ENCODE data around the gene HOXA11. TPM values are rescaled to one million over a fixed set of nuclear protein-coding genes. Genes with fewer than 3 reads are reported as not detected.

The HOXA11 gene
- total RNA-seq, 1 donor from 2014 or later = 6.3 TPM

- no peak for DNase-seq (ENCODE audit: low spot score)
These were observed 25.5 kb downstream of the HOXA11 start for GRCh38 chr7:27159266-27160144.

GRCh38 chr7:27158436-27159265 is 26.4 kb downstream of the HOXA11 start:
- DNase-seq (ENCODE audit: low spot score) = no peak

- DNase-seq (ENCODE audit: low spot score) = no peak
These were observed 27.2 kb downstream of the HOXA11 start for GRCh38 chr7:27157702-27158431.

GRCh38 chr7:27156916-27157701 is 27.9 kb downstream of the HOXA11 start:
- peak; percentile 17 for DNase-seq (ENCODE audit: low spot score)

- peak; percentile 85 for DNase-seq (ENCODE audit: low spot score)
These were observed 28.5 kb downstream of the HOXA11 start, which contains the start of gene HOXA7 for GRCh38 chr7:27156508-27156898. Gene HOXA7, minus strand, starts transcription at chr7:27156675. Its CDS starts 130 bp downstream, at chr7:27156545.

- DNase-seq (ENCODE audit: low spot score) = no peak
These were observed 29.1 kb downstream of the HOXA11 start for GRCh38 chr7:27155816-27156507.

- DNase-seq (ENCODE audit: low spot score) = peak; percentile 48
These were observed 29.9 kb downstream of the HOXA11 start for GRCh38 chr7:27154901-27155815.

GRCh38 chr7:27154369-27154768 is 30.7 kb downstream of the HOXA11 start:
- no peak for DNase-seq (ENCODE audit: low spot score)

- no peak for DNase-seq (ENCODE audit: low spot score)
These were observed 31.5 kb downstream of the HOXA11 start for GRCh38 chr7:27153526-27153925.

GRCh38 chr7:27152816-27153442 is 32.1 kb downstream of the HOXA11 start:
- DNase-seq (ENCODE audit: low spot score) = peak; percentile 40

- peak; percentile 93 for DNase-seq (ENCODE audit: low spot score)
These were observed 32.9 kb downstream of the HOXA11 start, which contains the start of gene HOXA3 for GRCh38 chr7:27151931-27152815. Gene HOXA3, minus strand, starts transcription at chr7:27152583. Its CDS starts 41,943 bp downstream, at chr7:27110640.

GRCh38 chr7:27151341-27151930 is 33.6 kb downstream of the HOXA11 start:
- peak; percentile 26 for DNase-seq (ENCODE audit: low spot score)

GRCh38 chr7:27150568-27151340 is 34.3 kb downstream of the HOXA11 start:
- DNase-seq (ENCODE audit: low spot score) = peak; percentile 89

GRCh38 chr7:27149842-27150567 is 35.0 kb downstream of the HOXA11 start:
- DNase-seq (ENCODE audit: low spot score) = no peak

GRCh38 chr7:27148756-27149641 is 36.0 kb downstream of the HOXA11 start:
- DNase-seq (ENCODE audit: low spot score) = peak; percentile 67

Data from umbilical cord (tissue), 2 donors.